Trophoblast cell (in vitro differentiated cells and primary cell): Measurements from ENCODE around the gene TLDC2.

ENCODE experiments used
- DNase-seq, 2 donors: peaks; one replicate each; pipeline ENCODE4 v3.0.0-alpha.2; 2016
- H2AFZ ChIP-seq: 2 replicates; pipeline ENCODE4 v1.6.1; 2013; ENCODE audit warnings: low read length, moderate library complexity, mild to moderate bottlenecking; ENCODE audit not compliant: insufficient read depth, poor library complexity
- H2AK5ac ChIP-seq: 2 replicates; pipeline ENCODE4 v1.6.1; 2013; ENCODE audit warnings: mild to moderate bottlenecking, low read length
- H2BK120ac ChIP-seq: 2 replicates; pipeline ENCODE4 v1.6.1; 2013; ENCODE audit warnings: low read length, mild to moderate bottlenecking, moderate library complexity; ENCODE audit not compliant: insufficient read depth, poor library complexity
- H2BK12ac ChIP-seq: 2 replicates; pipeline ENCODE4 v1.6.1; 2013; ENCODE audit warnings: mild to moderate bottlenecking, low read length, moderate library complexity
- H2BK5ac ChIP-seq: 2 replicates; pipeline ENCODE4 v1.6.1; 2013; ENCODE audit warnings: low read length, low read depth, moderate library complexity, mild to moderate bottlenecking; ENCODE audit not compliant: poor library complexity
- H3K14ac ChIP-seq: 2 replicates; pipeline ENCODE4 v1.6.1; 2013; ENCODE audit warnings: mild to moderate bottlenecking, low read length
- H3K18ac ChIP-seq: 2 replicates; pipeline ENCODE4 v1.6.1; 2013; ENCODE audit warnings: mild to moderate bottlenecking, low read length
- H3K23ac ChIP-seq: 2 replicates; pipeline ENCODE4 v1.6.1; 2013; ENCODE audit warnings: low read length
- H3K27ac ChIP-seq: 2 replicates; pipeline ENCODE4 v1.5.1; 2013; ENCODE audit warnings: low read depth, mild to moderate bottlenecking, inconsistent platforms, low read length, moderate library complexity
- H3K27me3 ChIP-seq: 2 replicates; pipeline ENCODE4 v1.6.1; 2013; ENCODE audit warnings: inconsistent platforms, mild to moderate bottlenecking, low read length, moderate library complexity; ENCODE audit not compliant: insufficient read depth
- H3K36me3 ChIP-seq, 2 experiments: 1 replicate in 1 of 2; 2 replicates in 1 of 2; pipeline ENCODE4 v1.6.1; 2013; ENCODE audit warnings: low read length in 2 of 2, mild to moderate bottlenecking in 2 of 2, moderate library complexity in 1 of 2; ENCODE audit not compliant: insufficient read depth in 2 of 2, control insufficient read depth in 1 of 2
- H3K4ac ChIP-seq: 2 replicates; pipeline ENCODE4 v1.6.1; 2013; ENCODE audit warnings: low read depth, mild to moderate bottlenecking, low read length, moderate library complexity
- H3K4me1 ChIP-seq, 2 experiments: 1 replicate in 1 of 2; 2 replicates in 1 of 2; pipeline ENCODE4 v1.6.1; 2013; ENCODE audit warnings: low read length in 2 of 2, mild to moderate bottlenecking in 2 of 2, moderate library complexity in 1 of 2; ENCODE audit not compliant: insufficient read depth in 2 of 2, control insufficient read depth in 1 of 2
- H3K4me2 ChIP-seq: 2 replicates; pipeline ENCODE4 v1.6.1; 2013; ENCODE audit warnings: inconsistent platforms, mild to moderate bottlenecking, low read length, moderate library complexity
- H3K4me3 ChIP-seq: 2 replicates; pipeline ENCODE4 v1.5.1; 2013; ENCODE audit warnings: mild to moderate bottlenecking, low read depth, low read length, inconsistent platforms
- H3K79me1 ChIP-seq: one replicate; pipeline ENCODE4 v1.6.1; 2013; ENCODE audit warnings: low read length
- H3K79me2 ChIP-seq: 2 replicates; pipeline ENCODE4 v1.6.1; 2013; ENCODE audit warnings: low read length, mild to moderate bottlenecking; ENCODE audit not compliant: control insufficient read depth, insufficient read depth, poor library complexity
- H3K9ac ChIP-seq: 2 replicates; pipeline ENCODE4 v1.6.1; 2013; ENCODE audit warnings: mild to moderate bottlenecking, low read length
- H3K9me3 ChIP-seq: 2 replicates; pipeline ENCODE4 v1.6.1; 2013; ENCODE audit warnings: low read depth, mild to moderate bottlenecking, control low read depth, inconsistent platforms, low read length; ENCODE audit not compliant: insufficient read depth
- H4K12ac ChIP-seq: 2 replicates; pipeline ENCODE4 v1.6.1; 2013; ENCODE audit warnings: low read depth, mild to moderate bottlenecking, low read length, moderate library complexity
- H4K8ac ChIP-seq: 2 replicates; pipeline ENCODE4 v1.6.1; 2013; ENCODE audit warnings: low read depth, mild to moderate bottlenecking, low read length, moderate library complexity
- H4K91ac ChIP-seq: one replicate; pipeline ENCODE4 v1.6.1; 2013; ENCODE audit warnings: low read depth, mild to moderate bottlenecking, low read length, moderate library complexity
- WGBS: extraction: QIAGEN DNeasy Blood & Tissue Kit; methylation state at CpG from one replicate; pipeline ENCODE4 v1.1.7; 2013; ENCODE audit warnings: missing lambda C conversion rate; ENCODE audit not compliant: insufficient read length, insufficient coverage; ENCODE audit errors: extremely low coverage; 5-methylcytosine and 5-hydroxymethylcytosine counted together

TLDC2 gene

DNA sequence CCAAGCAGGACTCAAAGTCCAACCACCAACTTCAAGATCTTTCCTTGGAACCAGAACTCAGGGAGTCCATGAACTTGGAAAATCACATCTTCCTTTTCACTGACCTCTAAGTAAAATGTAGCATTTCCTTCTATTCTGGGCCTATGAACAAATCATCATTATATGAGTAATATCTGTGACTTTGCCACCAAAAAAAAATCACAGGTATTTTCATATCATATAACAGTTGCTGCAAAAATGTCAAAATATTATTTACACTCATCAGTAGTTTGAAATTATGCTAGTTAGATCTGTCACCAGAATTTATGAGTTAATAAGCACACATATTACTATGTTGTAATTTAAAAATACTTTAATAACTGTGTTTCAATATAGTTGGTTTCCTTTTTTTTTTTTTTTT, 27.3 kb upstream of the TLDC2 start:
- H2BK120ac ChIP-seq = no peak overlapping the region
- no peak for DNase-seq
- H3K27ac ChIP-seq = no peak overlapping the region
- H2BK5ac ChIP-seq = no peak overlapping the region
- H3K4me3 ChIP-seq = no peak overlapping the region
- no peak overlapping the region for H2AFZ ChIP-seq
- H4K8ac ChIP-seq = no peak overlapping the region
- H3K36me3 ChIP-seq = no peaks in the 10 kb centered on the region
- H4K12ac ChIP-seq = no peak overlapping the region
- peaks cover 2% of the 10 kb centered on the region for H3K79me1 ChIP-seq
- no peak overlapping the region for H3K18ac ChIP-seq
- no peak overlapping the region for H3K23ac ChIP-seq
- peaks cover 1% of the 10 kb centered on the region for H3K9me3 ChIP-seq
- peaks cover 15 to 18% of the 10 kb centered on the region in 2 experiments for H3K4me1 ChIP-seq
- no peak overlapping the region for H2AK5ac ChIP-seq
- no peak overlapping the region for H2BK12ac ChIP-seq
- no peaks in the 10 kb centered on the region for H3K27me3 ChIP-seq
- no peaks in the 10 kb centered on the region for H3K79me2 ChIP-seq
- H3K4ac ChIP-seq = no peak overlapping the region
- no peak overlapping the region for H4K91ac ChIP-seq
- H3K14ac ChIP-seq = no peak overlapping the region
- H3K4me2 ChIP-seq = no peak overlapping the region
- no peak overlapping the region for H3K9ac ChIP-seq

DNA sequence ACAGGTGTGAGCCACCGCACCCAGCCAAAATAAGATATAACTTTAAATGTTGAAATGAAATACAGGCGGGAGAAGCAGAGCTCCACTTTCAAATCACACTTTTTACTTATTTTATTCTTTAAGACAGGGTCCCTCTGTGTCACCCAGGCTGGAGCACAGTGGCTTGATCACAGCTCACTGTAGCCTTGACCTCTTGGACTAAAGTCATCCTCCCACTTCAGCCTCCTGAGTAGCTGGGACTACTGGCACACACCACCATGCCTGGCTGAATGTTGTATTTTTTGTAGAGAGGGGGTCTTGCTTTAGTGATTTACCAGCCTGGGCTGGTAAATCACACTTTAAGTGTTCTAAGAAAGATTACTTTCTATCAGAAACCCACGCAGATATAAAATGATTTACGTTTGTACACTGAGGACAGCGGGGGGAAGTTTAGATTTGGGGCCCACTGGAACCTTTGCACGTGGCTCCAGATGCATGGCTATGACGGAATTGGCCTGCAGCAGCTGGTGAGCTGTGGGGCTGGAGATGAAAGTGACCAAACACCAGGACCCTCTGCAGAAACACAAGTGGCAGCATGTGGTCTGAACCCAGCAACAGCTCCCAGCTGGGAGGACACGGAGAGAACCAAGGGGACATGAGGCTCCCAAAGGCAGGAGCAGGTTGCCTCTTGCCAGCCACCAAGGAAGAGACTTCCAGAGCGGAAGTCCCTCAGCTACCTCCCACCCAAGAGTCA, 26.4 kb upstream of the TLDC2 start:
- no peak overlapping the region for H2AK5ac ChIP-seq
- H3K79me2 ChIP-seq = no peaks in the 10 kb centered on the region
- H3K27me3 ChIP-seq = no peaks in the 10 kb centered on the region
- no peak overlapping the region for H3K23ac ChIP-seq
- H2BK120ac ChIP-seq = no peak overlapping the region
- no peak overlapping the region for H3K14ac ChIP-seq
- no peaks in the 10 kb centered on the region for H3K36me3 ChIP-seq
- H3K27ac ChIP-seq = no peak overlapping the region
- no peak overlapping the region for H4K91ac ChIP-seq
- DNase-seq = no peak
- H3K4ac ChIP-seq = no peak overlapping the region
- H3K4me2 ChIP-seq = no peak overlapping the region
- H3K4me3 ChIP-seq = no peak overlapping the region
- no peak overlapping the region for H2BK12ac ChIP-seq
- H2AFZ ChIP-seq = no peak overlapping the region
- peaks cover 15 to 18% of the 10 kb centered on the region in 2 experiments for H3K4me1 ChIP-seq
- H3K79me1 ChIP-seq = peaks cover 2% of the 10 kb centered on the region
- H3K9me3 ChIP-seq = peaks cover 1% of the 10 kb centered on the region
- no peak overlapping the region for H3K9ac ChIP-seq
- no CpG with 5 or more reads among the region's 9 CpGs for WGBS
- H4K8ac ChIP-seq = no peak overlapping the region
- no peak overlapping the region for H3K18ac ChIP-seq
- no peak overlapping the region for H2BK5ac ChIP-seq
- H4K12ac ChIP-seq = no peak overlapping the region

DNA sequence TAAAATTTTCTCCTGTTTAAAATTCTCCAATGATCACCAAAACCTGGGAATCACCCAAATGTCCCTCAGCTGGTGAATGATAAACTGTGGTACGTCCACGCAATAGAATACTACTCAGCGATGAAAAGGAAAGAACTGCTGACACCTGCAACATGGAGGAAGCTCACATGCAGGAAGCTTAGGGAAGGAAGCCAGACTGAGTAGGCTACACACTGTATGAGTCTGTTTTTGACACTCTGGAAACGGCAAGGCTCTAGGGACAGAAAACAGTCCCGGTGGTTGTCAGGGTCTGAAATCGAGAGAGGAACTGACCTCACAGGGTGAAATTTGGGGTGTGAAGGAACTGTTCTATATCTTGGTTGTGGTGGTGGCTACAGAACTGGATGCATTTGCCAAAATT, 25.2 kb upstream of the TLDC2 start:
- H3K9ac ChIP-seq = no peak overlapping the region
- H2BK120ac ChIP-seq = no peak overlapping the region
- H3K4me2 ChIP-seq = no peak overlapping the region
- H2BK12ac ChIP-seq = no peak overlapping the region
- H3K14ac ChIP-seq = no peak overlapping the region
- H4K91ac ChIP-seq = no peak overlapping the region
- no peak overlapping the region for H2AFZ ChIP-seq
- no peak overlapping the region for H3K4ac ChIP-seq
- H3K27ac ChIP-seq = no peak overlapping the region
- no peak overlapping the region for H4K8ac ChIP-seq
- H3K4me1 ChIP-seq = peaks cover 15 to 18% of the 10 kb centered on the region in 2 experiments
- H3K4me3 ChIP-seq = no peak overlapping the region
- H4K12ac ChIP-seq = no peak overlapping the region
- peaks cover 1% of the 10 kb centered on the region for H3K9me3 ChIP-seq
- H3K27me3 ChIP-seq = no peaks in the 10 kb centered on the region
- no peak overlapping the region for H2AK5ac ChIP-seq
- no CpG with 5 or more reads among the region's 6 CpGs for WGBS
- H3K23ac ChIP-seq = no peak overlapping the region
- no peak overlapping the region for H3K18ac ChIP-seq
- no peak for DNase-seq
- H2BK5ac ChIP-seq = no peak overlapping the region
- no peaks in the 10 kb centered on the region for H3K36me3 ChIP-seq
- peaks cover 2% of the 10 kb centered on the region for H3K79me1 ChIP-seq
- no peaks in the 10 kb centered on the region for H3K79me2 ChIP-seq

DNA sequence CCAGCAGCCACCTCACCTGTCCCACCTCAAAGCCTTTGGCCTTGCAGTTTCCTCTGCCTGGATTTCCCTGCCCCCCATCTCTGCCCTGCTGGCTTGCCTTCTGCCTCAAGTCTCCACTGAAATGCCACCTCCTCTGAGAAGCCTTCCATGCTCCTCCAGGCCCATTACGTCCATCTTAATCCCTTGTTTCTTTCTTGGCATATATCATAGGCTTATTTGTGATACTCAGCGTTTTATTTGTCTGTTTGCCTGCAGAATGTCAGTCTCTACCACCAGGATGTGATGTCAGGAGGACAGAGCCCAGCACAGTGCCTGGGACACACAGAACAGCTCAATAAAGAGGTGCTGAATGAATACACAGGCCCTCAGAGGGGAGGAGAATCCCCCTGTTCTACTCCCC, 24.4 kb upstream of the TLDC2 start:
- no CpG with 5 or more reads among the region's 2 CpGs for WGBS
- Histone ChIP-seq H3K9me3 (peaks cover 1% of the 10 kb centered on the region), H3K18ac (no peak overlapping the region), H2AFZ (no peak overlapping the region), H3K79me2 (no peaks in the 10 kb centered on the region), H2BK12ac (no peak overlapping the region), H3K14ac (no peak overlapping the region), H3K23ac (no peak overlapping the region), H3K4me2 (no peak overlapping the region), H3K27ac (no peak overlapping the region), H3K4me3 (no peak overlapping the region), H2AK5ac (no peak overlapping the region), H4K91ac (no peak overlapping the region), H2BK5ac (no peak overlapping the region), H3K27me3 (no peaks in the 10 kb centered on the region), H4K8ac (no peak overlapping the region), H2BK120ac (no peak overlapping the region), H4K12ac (no peak overlapping the region), H3K9ac (no peak overlapping the region), H3K79me1 (no peaks in the 10 kb centered on the region), H3K4ac (no peak overlapping the region), H3K4me1 (peaks cover 15 to 19% of the 10 kb centered on the region in 2 experiments), H3K36me3 (peaks cover 0 to 2% of the 10 kb centered on the region in 2 experiments)
- DNase-seq = no peak
